Germinal center (tissue), 1 donor: ENCODE measurements around the gene DEFB129.
"Not testable (repeated sequence)": the region's sequence is repeated elsewhere in the genome, so short reads cannot be mapped to it uniquely, and the experiment has no call there.

Experiments used
- DNase-seq: peaks from one replicate; pipeline ENCODE4 v3.0.0; 2012; ENCODE audit warnings: mixed read lengths, low spot score

Gene DEFB129

GRCh38 chr20:226958-227357, at the start of gene DEFB129:
TSS of gene DEFB129 (plus strand) at chr20:227258. CDS start at chr20:227289, 31 bp downstream.
- DNase-seq: no peak

GRCh38 chr20:184288-184687, 42.8 kb upstream of the DEFB129 start:
- no peak for DNase-seq

- DNase-seq: no peak
Observed at GRCh38 chr20:187733-188132, 39.3 kb upstream of the DEFB129 start.

GRCh38 chr20:189611-190010, 37.4 kb upstream of the DEFB129 start, which contains the start of gene DEFB128:
TSS of gene DEFB128 (minus strand) at chr20:189711. CDS start at chr20:189623, 88 bp downstream.
- no peak for DNase-seq

- no peak for DNase-seq
Observed at GRCh38 chr20:198225-198624, 28.8 kb upstream of the DEFB129 start.

GRCh38 chr20:199996-200395, 27.1 kb upstream of the DEFB129 start:
- no peak for DNase-seq

- not testable (repeated sequence) for DNase-seq
Observed at GRCh38 chr20:203630-204029, 23.4 kb upstream of the DEFB129 start.

GRCh38 chr20:208942-209566, 18.0 kb upstream of the DEFB129 start:
- peak; percentile 8 for DNase-seq

- DNase-seq: no peak
Observed at GRCh38 chr20:210809-211502, 16.1 kb upstream of the DEFB129 start.

- DNase-seq: no peak
Observed at GRCh38 chr20:214383-214782, 12.7 kb upstream of the DEFB129 start.

GRCh38 chr20:215796-216195, 11.3 kb upstream of the DEFB129 start:
- DNase-seq: no peak

- no peak for DNase-seq
Observed at GRCh38 chr20:217266-217665, 9.8 kb upstream of the DEFB129 start.

GRCh38 chr20:219290-220115, 7.6 kb upstream of the DEFB129 start:
- DNase-seq: no peak

GRCh38 chr20:221258-221830, 5.7 kb upstream of the DEFB129 start:
- no peak for DNase-seq

- not testable (repeated sequence) for DNase-seq
Observed at GRCh38 chr20:225879-226278, 1.2 kb upstream of the DEFB129 start.

- DNase-seq: no peak
Observed at GRCh38 chr20:227439-228105, 514 bp downstream of the DEFB129 start.

GRCh38 chr20:235891-236290, 8.8 kb downstream of the DEFB129 start:
- no peak for DNase-seq

GRCh38 chr20:237489-237888, 10.4 kb downstream of the DEFB129 start:
- peak; percentile 11 for DNase-seq

GRCh38 chr20:237929-238328, 10.9 kb downstream of the DEFB129 start:
- DNase-seq: no peak

- DNase-seq: no peak
Observed at GRCh38 chr20:242905-243304, 15.8 kb downstream of the DEFB129 start.

GRCh38 chr20:251354-251753, 24.3 kb downstream of the DEFB129 start:
- DNase-seq: no peak

- DNase-seq: no peak
Observed at GRCh38 chr20:252801-253200, 25.7 kb downstream of the DEFB129 start.
